K562 (cell line): ENCODE measurements around the gene MPRIP.

ENCODE experiments used
- EZH2 ChIP-seq: IDR thresholded peaks from 2 replicates; pipeline ENCODE4 v1.6.1; 2012; ENCODE audit warnings: low read depth, mild to moderate bottlenecking, inconsistent platforms, low read length, borderline replicate concordance
- GABPA ChIP-seq: fragments of 200-800 bp; sonication (Bioruptor generic); conservative IDR thresholded peaks from 2 replicates; pipeline ENCODE4 v1.6.1; 2016; ENCODE audit warnings: low read depth, missing genetic modification characterization, missing compliant biosample characterization
- NR2F6 ChIP-seq: fragments of 450-650 bp; formaldehyde crosslinking; IDR thresholded peaks from 2 replicates; pipeline ENCODE4 v1.4.0; 2020; ENCODE audit warnings: mild to moderate bottlenecking
- NR3C1 ChIP-seq: sonication (generic); formaldehyde crosslinking; IDR thresholded peaks from 2 replicates; pipeline ENCODE4 v1.8.1; 2022; ENCODE audit warnings: missing genetic modification reagents
- PML ChIP-seq: IDR thresholded peaks from 2 replicates; pipeline ENCODE4 v1.6.1; 2012; ENCODE audit warnings: low read length, inconsistent platforms
- PRPF4 ChIP-seq: fragments of 200-400 bp; formaldehyde crosslinking; IDR thresholded peaks from one replicate; pipeline ENCODE4 v1.6.1; 2017; ENCODE audit warnings: low read length, low read depth, mild to moderate bottlenecking; ENCODE audit not compliant: insufficient read depth, poor library complexity, severe bottlenecking
- ZNF830 ChIP-seq: fragments of 250-450 bp; sonication (Bioruptor Pico); IDR thresholded peaks from 2 replicates; pipeline ENCODE4 v1.5.0; 2021; ENCODE audit warnings: mild to moderate bottlenecking
- TF ChIP-seq, protein P1 (sequence below): fragments of 450-650 bp; formaldehyde crosslinking; IDR thresholded peaks from 2 replicates; pipeline ENCODE4 v1.4.0; 2022; ENCODE audit warnings: missing genetic modification characterization
- TF ChIP-seq, protein P2 (sequence below): sonication (generic); formaldehyde crosslinking; IDR thresholded peaks from 2 replicates; pipeline ENCODE4 v1.9.0; 2022; ENCODE audit warnings: mild to moderate bottlenecking, missing genetic modification reagents
- TF ChIP-seq, protein P3 (sequence below): fragments of 250-450 bp; sonication (Bioruptor Pico); IDR thresholded peaks from 2 replicates; pipeline ENCODE4 v1.8.0; 2022; ENCODE audit warnings: moderate library complexity, mild to moderate bottlenecking, inconsistent platforms
- TF ChIP-seq, protein P4 (sequence below), 2 experiments: fragments of 450-650 bp in 1 of 2; sonication (generic) in 1 of 2; formaldehyde crosslinking in 1 of 2; IDR thresholded peaks; 2 replicates each; pipeline versions ENCODE4 v1.7.1 to v1.9.0; 2016 to 2022; ENCODE audit warnings: inconsistent platforms in 1 of 2, mild to moderate bottlenecking in 1 of 2, missing genetic modification reagents in 1 of 2

DNA sequence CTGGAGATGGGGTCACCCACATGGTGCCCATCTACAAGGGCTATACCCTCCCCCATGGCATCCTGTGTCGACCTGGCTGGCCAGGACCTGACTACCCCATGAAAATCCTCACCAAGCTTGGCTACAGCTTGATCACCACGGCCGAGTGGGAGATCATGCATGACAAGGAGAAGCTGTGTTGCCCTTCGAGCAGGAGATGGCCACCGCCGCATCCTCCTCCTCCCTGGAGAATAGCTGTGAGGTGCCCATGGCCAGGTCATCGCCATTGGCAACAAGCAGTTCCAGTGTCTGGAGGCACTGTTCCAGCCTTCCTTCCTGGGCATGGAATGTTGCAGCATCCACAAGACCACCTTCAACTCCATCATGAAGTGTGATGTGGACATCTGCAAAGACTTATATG lies 200.0 kb downstream of the MPRIP start:
- TF ChIP-seq, protein P1, sequence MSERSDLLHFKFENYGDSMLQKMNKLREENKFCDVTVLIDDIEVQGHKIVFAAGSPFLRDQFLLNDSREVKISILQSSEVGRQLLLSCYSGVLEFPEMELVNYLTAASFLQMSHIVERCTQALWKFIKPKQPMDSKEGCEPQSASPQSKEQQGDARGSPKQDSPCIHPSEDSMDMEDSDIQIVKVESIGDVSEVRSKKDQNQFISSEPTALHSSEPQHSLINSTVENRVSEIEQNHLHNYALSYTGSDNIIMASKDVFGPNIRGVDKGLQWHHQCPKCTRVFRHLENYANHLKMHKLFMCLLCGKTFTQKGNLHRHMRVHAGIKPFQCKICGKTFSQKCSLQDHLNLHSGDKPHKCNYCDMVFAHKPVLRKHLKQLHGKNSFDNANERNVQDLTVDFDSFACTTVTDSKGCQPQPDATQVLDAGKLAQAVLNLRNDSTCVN (CRISPR knock-in tag), result no peak
- TF ChIP-seq EZH2, result no peak
- TF ChIP-seq GABPA, result no peak
- TF ChIP-seq NR2F6 (CRISPR knock-in tag), result no peak
- TF ChIP-seq ZNF830 (CRISPR knock-in tag), result no peak
- TF ChIP-seq PML, result no peak
- TF ChIP-seq, protein P2, sequence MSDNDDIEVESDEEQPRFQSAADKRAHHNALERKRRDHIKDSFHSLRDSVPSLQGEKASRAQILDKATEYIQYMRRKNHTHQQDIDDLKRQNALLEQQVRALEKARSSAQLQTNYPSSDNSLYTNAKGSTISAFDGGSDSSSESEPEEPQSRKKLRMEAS (CRISPR knock-in tag), result no peak
- TF ChIP-seq PRPF4, result no peak
- TF ChIP-seq NR3C1 (CRISPR knock-in tag), result no peak
- TF ChIP-seq, protein P3, sequence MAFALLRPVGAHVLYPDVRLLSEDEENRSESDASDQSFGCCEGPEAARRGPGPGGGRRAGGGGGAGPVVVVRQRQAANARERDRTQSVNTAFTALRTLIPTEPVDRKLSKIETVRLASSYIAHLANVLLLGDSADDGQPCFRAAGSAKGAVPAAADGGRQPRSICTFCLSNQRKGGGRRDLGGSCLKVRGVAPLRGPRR, result no peak
- TF ChIP-seq, protein P4, sequence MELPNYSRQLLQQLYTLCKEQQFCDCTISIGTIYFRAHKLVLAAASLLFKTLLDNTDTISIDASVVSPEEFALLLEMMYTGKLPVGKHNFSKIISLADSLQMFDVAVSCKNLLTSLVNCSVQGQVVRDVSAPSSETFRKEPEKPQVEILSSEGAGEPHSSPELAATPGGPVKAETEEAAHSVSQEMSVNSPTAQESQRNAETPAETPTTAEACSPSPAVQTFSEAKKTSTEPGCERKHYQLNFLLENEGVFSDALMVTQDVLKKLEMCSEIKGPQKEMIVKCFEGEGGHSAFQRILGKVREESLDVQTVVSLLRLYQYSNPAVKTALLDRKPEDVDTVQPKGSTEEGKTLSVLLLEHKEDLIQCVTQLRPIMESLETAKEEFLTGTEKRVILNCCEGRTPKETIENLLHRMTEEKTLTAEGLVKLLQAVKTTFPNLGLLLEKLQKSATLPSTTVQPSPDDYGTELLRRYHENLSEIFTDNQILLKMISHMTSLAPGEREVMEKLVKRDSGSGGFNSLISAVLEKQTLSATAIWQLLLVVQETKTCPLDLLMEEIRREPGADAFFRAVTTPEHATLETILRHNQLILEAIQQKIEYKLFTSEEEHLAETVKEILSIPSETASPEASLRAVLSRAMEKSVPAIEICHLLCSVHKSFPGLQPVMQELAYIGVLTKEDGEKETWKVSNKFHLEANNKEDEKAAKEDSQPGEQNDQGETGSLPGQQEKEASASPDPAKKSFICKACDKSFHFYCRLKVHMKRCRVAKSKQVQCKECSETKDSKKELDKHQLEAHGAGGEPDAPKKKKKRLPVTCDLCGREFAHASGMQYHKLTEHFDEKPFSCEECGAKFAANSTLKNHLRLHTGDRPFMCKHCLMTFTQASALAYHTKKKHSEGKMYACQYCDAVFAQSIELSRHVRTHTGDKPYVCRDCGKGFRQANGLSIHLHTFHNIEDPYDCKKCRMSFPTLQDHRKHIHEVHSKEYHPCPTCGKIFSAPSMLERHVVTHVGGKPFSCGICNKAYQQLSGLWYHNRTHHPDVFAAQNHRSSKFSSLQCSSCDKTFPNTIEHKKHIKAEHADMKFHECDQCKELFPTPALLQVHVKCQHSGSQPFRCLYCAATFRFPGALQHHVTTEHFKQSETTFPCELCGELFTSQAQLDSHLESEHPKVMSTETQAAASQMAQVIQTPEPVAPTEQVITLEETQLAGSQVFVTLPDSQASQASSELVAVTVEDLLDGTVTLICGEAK (IDR thresholded peaks at IDR 0.05), result no peak
- TF ChIP-seq, protein P4 (CRISPR knock-in tag; IDR thresholded peaks at IDR 0.05), result no peak
